SK-N-SH (cell line): Measurements from ENCODE around the gene CHL1. TPM values are rescaled to one million over a fixed set of nuclear protein-coding genes. Genes with fewer than 3 reads are reported as not detected.
"Not testable (repeated sequence)": the region's sequence is repeated elsewhere in the genome, so short reads cannot be mapped to it uniquely, and the experiment has no call there.

Experiments used
- CTCF ChIA-PET: fragments of 300-600, 350-600 bp; formaldehyde crosslinking; extraction: SDS; loops from one replicate; lab custom pipeline; 2021; lab: Yijun Ruan, JAX
- POLR2A ChIA-PET: fragments of 350-600 bp; sonication (Branson Sonifier 250); formaldehyde crosslinking; extraction: SDS; loops from one replicate; lab custom pipeline; 2020; ENCODE audit warnings: antibody characterized with exemption, inconsistent platforms; lab: Yijun Ruan, JAX
- DNase-seq: peaks from one replicate; pipeline ENCODE4 v3.0.0; 2012
- H2AFZ ChIP-seq: fragments of 200-600 bp; sonication (generic); 2 replicates; pipeline ENCODE4 v1.8.1; 2016; ENCODE audit warnings: antibody characterized with exemption, mild to moderate bottlenecking, low read depth
- H3F3A ChIP-seq: fragments of 200-600 bp; sonication (generic); replicated peaks from 2 replicates; pipeline ENCODE3; 2016; ENCODE audit warnings: antibody characterized with exemption, mild to moderate bottlenecking; ENCODE audit not compliant: insufficient read depth
- H3K27ac ChIP-seq, 2 experiments: fragments of 200-500 bp in 1 of 2; fragments of 200-600 bp in 1 of 2; sonication (Bioruptor generic) in 1 of 2; sonication (generic), shearing (Covaris generic) in 1 of 2; 2 replicates each; pipeline versions ENCODE4 v1.5.1 to v1.6.1; 2014 to 2016; ENCODE audit warnings: low read depth in 2 of 2, inconsistent platforms in 1 of 2, low read length in 1 of 2, mild to moderate bottlenecking in 1 of 2, mixed read lengths in 1 of 2
- H3K27me3 ChIP-seq: fragments of 200-600 bp; sonication (generic), shearing (Covaris generic); 2 replicates; pipeline ENCODE4 v1.6.1; 2016; ENCODE audit warnings: mixed run types; ENCODE audit not compliant: insufficient read depth
- H3K36me3 ChIP-seq, 2 experiments: fragments of 200-500 bp in 1 of 2; fragments of 200-600 bp in 1 of 2; sonication (Bioruptor generic) in 1 of 2; sonication (generic) in 1 of 2; replicated peaks in 1 of 2; 2 replicates each; pipeline versions ENCODE3 to v1.5.1; 2014 to 2016; ENCODE audit warnings: low read length in 1 of 2, mild to moderate bottlenecking in 1 of 2; ENCODE audit not compliant: insufficient read depth in 2 of 2, control insufficient read depth in 1 of 2
- H3K4me1 ChIP-seq, 2 experiments: fragments of 200-500 bp in 1 of 2; fragments of 200-600 bp in 1 of 2; sonication (Bioruptor generic) in 1 of 2; sonication (generic), shearing (Covaris generic) in 1 of 2; 2 replicates each; pipeline versions ENCODE4 v1.5.1 to v1.6.1; 2014 to 2016; ENCODE audit warnings: low read depth in 1 of 2, low read length in 1 of 2, mixed run types in 1 of 2; ENCODE audit not compliant: insufficient read depth in 2 of 2, control insufficient read depth in 1 of 2
- H3K4me2 ChIP-seq: fragments of 200-600 bp; sonication (generic), shearing (Covaris generic); 2 replicates; pipeline ENCODE4 v1.6.1; 2017; ENCODE audit warnings: mixed run types
- H3K4me3 ChIP-seq, 2 experiments: fragments of 200-500 bp in 1 of 2; fragments of 200-600 bp in 1 of 2; sonication (Bioruptor generic) in 1 of 2; sonication (generic), shearing (Covaris generic) in 1 of 2; 2 replicates each; pipeline versions ENCODE4 v1.5.1 to v1.8.1; 2014 to 2016; ENCODE audit warnings: low read depth in 2 of 2, inconsistent platforms in 1 of 2, low read length in 1 of 2, mild to moderate bottlenecking in 1 of 2, mixed read lengths in 1 of 2, moderate library complexity in 1 of 2
- H3K79me2 ChIP-seq: fragments of 200-600 bp; sonication (generic); 2 replicates; pipeline ENCODE4 v1.8.1; 2017; ENCODE audit warnings: mild to moderate bottlenecking; ENCODE audit not compliant: insufficient read depth
- H3K9ac ChIP-seq: fragments of 200-600 bp; sonication (generic); 2 replicates; pipeline ENCODE4 v1.6.1; 2017; ENCODE audit warnings: mixed run types
- H3K9me2 ChIP-seq: fragments of 200-600 bp; sonication (generic); 2 replicates; pipeline ENCODE4 v1.6.1; 2017; ENCODE audit warnings: mixed run types
- H3K9me3 ChIP-seq: fragments of 200-600 bp; sonication (generic); 2 replicates; pipeline ENCODE4 v1.6.1; 2017; ENCODE audit warnings: mixed run types, mild to moderate bottlenecking, moderate library complexity
- H4K20me1 ChIP-seq: fragments of 200-600 bp; sonication (generic); 2 replicates; pipeline ENCODE4 v1.6.1; 2017; ENCODE audit warnings: mild to moderate bottlenecking, mixed run types; ENCODE audit not compliant: insufficient read depth
- EZH2phosphoT487 ChIP-seq: fragments of 200-600 bp; sonication (generic); IDR thresholded peaks from 2 replicates; pipeline ENCODE4 v1.6.1; 2017; ENCODE audit warnings: low read depth, mixed run types, mild to moderate bottlenecking, antibody characterized with exemption, moderate library complexity, borderline replicate concordance
- FOXM1 ChIP-seq: IDR thresholded peaks from 2 replicates; pipeline ENCODE4 v1.4.0; 2012; ENCODE audit warnings: low read depth, mild to moderate bottlenecking
- JUND ChIP-seq: IDR thresholded peaks from 2 replicates; pipeline ENCODE4 v1.4.0; 2012
- MEF2A ChIP-seq: IDR thresholded peaks from 2 replicates; pipeline ENCODE4 v1.4.0; 2012; ENCODE audit warnings: low read depth, borderline replicate concordance
- PBX3 ChIP-seq: IDR thresholded peaks from 2 replicates; pipeline ENCODE4; 2012
- RAD21 ChIP-seq: IDR thresholded peaks from 2 replicates; pipeline ENCODE4 v1.6.1; 2012; ENCODE audit warnings: mild to moderate bottlenecking, low read length
- USF1 ChIP-seq: IDR thresholded peaks from 2 replicates; pipeline ENCODE4 v1.4.0; 2012; ENCODE audit warnings: low read depth, borderline replicate concordance
- ZBTB33 ChIP-seq: IDR thresholded peaks from 2 replicates; pipeline ENCODE4 v1.4.0; 2012; ENCODE audit warnings: low read depth, borderline replicate concordance
- WGBS: methylation state at CpG from one replicate; pipeline ENCODE4 v1.1.6; 2017; ENCODE audit warnings: low lambda C conversion rate; 5-methylcytosine and 5-hydroxymethylcytosine counted together
- polyA plus RNA-seq, 3 experiments: library from polyadenylated mRNA; depleted of rRNA; stranded (reverse); fragments of >200 nt; gene quantifications; 2 replicates each; pipeline ENCODE4 v1.2.3, GENCODE V29; 2012

The CHL1 gene
- polyA plus RNA-seq, 1 of the 3 experiments (the other 2 are of a cell fraction), result not detected

- no peak for TF ChIP-seq PBX3
- no peak for TF ChIP-seq RAD21
- no peak for TF ChIP-seq ZBTB33
- TF ChIP-seq, all 33 proteins: peak for 0
These were observed 168.7 kb downstream of the CHL1 start (continued) for GRCh38 chr3:365268-365667.

GRCh38 chr3:366253-366652 lies 169.7 kb downstream of the CHL1 start:
- H3K9ac ChIP-seq, H4K20me1 ChIP-seq, H3K4me3 ChIP-seq, H3K9me3 ChIP-seq, H3K4me1 ChIP-seq, H3K79me2 ChIP-seq, H3K27ac ChIP-seq, POLR2A ChIA-PET, H3K9me2 ChIP-seq, H2AFZ ChIP-seq, H3F3A ChIP-seq, H3K27me3 ChIP-seq, H3K36me3 ChIP-seq, DNase-seq, H3K4me2 ChIP-seq: not testable (repeated sequence)
- CTCF ChIA-PET, result interaction anchor here (2.6 kb wide), 1 partner anchor 12 kb away, joined by 8 read pairs; no protein-coding TSS in a partner anchor
- 34% methylated on average over 7 of the region's 7 CpGs for WGBS

- DNase-seq, result no peak
- Histone ChIP-seq H3F3A (no peaks in the 10 kb centered on the region), H3K4me1 (no peaks in the 10 kb centered on the region), H3K9me2 (no peaks in the 10 kb centered on the region), H3K9me3 (no peaks in the 10 kb centered on the region), H2AFZ (no peak overlapping the region), H3K79me2 (no peaks in the 10 kb centered on the region)
- POLR2A ChIA-PET, result no interaction called here
- WGBS, result 37% methylated on average over 5 of the region's 6 CpGs
- CTCF ChIA-PET, result interaction anchor here (1.0 kb wide), 1 partner anchor 402 kb away, joined by 3 read pairs; no protein-coding TSS in a partner anchor
- TF ChIP-seq FOXM1, result no peak
- TF ChIP-seq PBX3, result no peak
- no peak for TF ChIP-seq USF1
- TF ChIP-seq JUND, result no peak
- no peak for TF ChIP-seq MEF2A
- TF ChIP-seq EZH2phosphoT487, result no peak
- TF ChIP-seq, all 33 proteins: peak for 0
- Histone ChIP-seq H3K4me2 (no peak overlapping the region), H3K9ac (no peak overlapping the region), H3K27ac (no peak overlapping the region), H3K36me3 (no peaks in the 10 kb centered on the region), H4K20me1 (no peaks in the 10 kb centered on the region), H3K4me3 (no peak overlapping the region), H3K27me3 (no peaks in the 10 kb centered on the region)
These were observed 176.7 kb downstream of the CHL1 start for GRCh38 chr3:373193-373779.
